Mucosa of descending colon (tissue), 3 donors: ENCODE results near the gene CENPP. TPM values are rescaled to one million over a fixed set of nuclear protein-coding genes. Genes with fewer than 3 reads are reported as not detected.

Source experiments
- ATAC-seq: fragments of 200-7000 bp; cut with Tn5 transposase; one replicate; pipeline ENCODE4 v1.9.1; 2020; ENCODE audit warnings: mild to moderate bottlenecking, moderate library complexity
- DNase-seq, 3 donors: peaks; one replicate each; pipeline ENCODE4 v3.0.0-alpha.2; 2020
- H3K36me3 ChIP-seq: fragments of 200-600 bp; one replicate; pipeline ENCODE4 v1.8.0; 2021; ENCODE audit warnings: low read depth, mild to moderate bottlenecking
- H3K4me1 ChIP-seq: fragments of 200-600 bp; one replicate; pipeline ENCODE4 v1.8.0; 2021; ENCODE audit warnings: low read depth, mild to moderate bottlenecking
- H3K4me3 ChIP-seq: fragments of 200-600 bp; one replicate; pipeline ENCODE4 v1.8.0; 2021; ENCODE audit warnings: mild to moderate bottlenecking
- H3K9me3 ChIP-seq: fragments of 200-600 bp; one replicate; pipeline ENCODE4 v1.8.0; 2021; ENCODE audit warnings: mild to moderate bottlenecking
- CTCF ChIP-seq: fragments of 200-600 bp; IDR thresholded peaks from one replicate; pipeline ENCODE4 v1.8.0; 2022; ENCODE audit warnings: antibody characterized with exemption, mild to moderate bottlenecking
- intact Hi-C, 2 donors: fragments of 100-400 bp; cut with DNase I in 1 of 2; cut with micrococcal nuclease in 1 of 2; formaldehyde crosslinking; loops; one replicate each; pipeline versions ENCODE4 v1.11.0 to v1.11.1; 2022; cut with DNase I, micrococcal nuclease
- total RNA-seq, 3 donors: library from RNA; stranded (reverse); fragmentation: NEBNext Ultra II Directional in 2 of 3; extraction: Animal tissue kit (Norgen Biotek cat#: 25700) in 2 of 3; gene quantifications; one replicate each; pipeline versions ENCODE4 v1.2.1 to v1.2.4, GENCODE V29; 2021 to 2023
- donor health status: DM: no; HTN: no; CAD: no; lungs with moderate emphysema.
- donor health status: DM: no; HTN: no; CAD: no.
- donor health status: DM: no; HTN: yes; CAD: no.

The CENPP gene
- total RNA-seq, 3 donors from 2014 or later: 2.0 to 4.9 (median 3.3) TPM

- H3K36me3 ChIP-seq: no peaks in the 10 kb centered on the region
- no peak for DNase-seq
- H3K9me3 ChIP-seq: no peaks in the 10 kb centered on the region
- no peak overlapping the region for H3K4me3 ChIP-seq
- H3K4me1 ChIP-seq: peaks cover 9% of the 10 kb centered on the region
- no peak for TF ChIP-seq CTCF
- ATAC-seq: no peak
- intact Hi-C loops: no loop called here
These were observed 338.8 kb downstream of the CENPP start for GRCh38 chr9:92664394-92665152.

DNA sequence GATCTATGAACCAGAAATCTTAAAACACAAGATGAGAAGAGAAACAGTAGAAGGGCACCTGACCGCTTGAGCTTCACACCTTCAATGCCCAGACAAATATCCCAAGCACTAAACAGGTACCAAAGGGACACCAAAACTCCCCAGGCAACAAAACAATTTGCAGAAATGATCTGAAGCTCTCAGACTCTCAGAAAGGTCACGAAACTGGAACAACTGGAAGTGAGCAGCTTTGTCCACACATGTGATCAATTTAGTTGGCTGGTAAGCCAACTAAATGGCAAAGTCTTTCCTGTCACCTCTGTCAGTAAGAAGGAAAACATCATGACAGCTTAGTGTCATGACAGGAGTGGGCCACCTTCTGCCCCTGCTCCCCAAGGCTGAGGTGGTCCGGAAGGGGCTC is 340.1 kb downstream of the CENPP start:
- no peak overlapping the region for H3K4me3 ChIP-seq
- peaks cover 10% of the 10 kb centered on the region for H3K4me1 ChIP-seq
- DNase-seq (no peak), ATAC-seq (no peak)
- H3K9me3 ChIP-seq: no peaks in the 10 kb centered on the region
- TF ChIP-seq CTCF: no peak
- intact Hi-C loops: no loop called here
- no peaks in the 10 kb centered on the region for H3K36me3 ChIP-seq

GRCh38 chr9:92666236-92666635 is 340.5 kb downstream of the CENPP start:
- Histone ChIP-seq H3K4me1 (peaks cover 14% of the 10 kb centered on the region), H3K4me3 (no peak overlapping the region), H3K36me3 (no peaks in the 10 kb centered on the region), H3K9me3 (no peaks in the 10 kb centered on the region)
- DNase-seq (no peak), ATAC-seq (no peak)
- TF ChIP-seq CTCF: no peak
- intact Hi-C loops: no loop called here

- no peak for TF ChIP-seq CTCF
- Histone ChIP-seq H3K4me3 (no peak overlapping the region), H3K9me3 (no peaks in the 10 kb centered on the region), H3K36me3 (no peaks in the 10 kb centered on the region), H3K4me1 (peaks cover 18% of the 10 kb centered on the region)
- intact Hi-C loops: no loop called here
- ATAC-seq: no peak
- no peak for DNase-seq
These were observed 341.3 kb downstream of the CENPP start for GRCh38 chr9:92666912-92667532.

DNA sequence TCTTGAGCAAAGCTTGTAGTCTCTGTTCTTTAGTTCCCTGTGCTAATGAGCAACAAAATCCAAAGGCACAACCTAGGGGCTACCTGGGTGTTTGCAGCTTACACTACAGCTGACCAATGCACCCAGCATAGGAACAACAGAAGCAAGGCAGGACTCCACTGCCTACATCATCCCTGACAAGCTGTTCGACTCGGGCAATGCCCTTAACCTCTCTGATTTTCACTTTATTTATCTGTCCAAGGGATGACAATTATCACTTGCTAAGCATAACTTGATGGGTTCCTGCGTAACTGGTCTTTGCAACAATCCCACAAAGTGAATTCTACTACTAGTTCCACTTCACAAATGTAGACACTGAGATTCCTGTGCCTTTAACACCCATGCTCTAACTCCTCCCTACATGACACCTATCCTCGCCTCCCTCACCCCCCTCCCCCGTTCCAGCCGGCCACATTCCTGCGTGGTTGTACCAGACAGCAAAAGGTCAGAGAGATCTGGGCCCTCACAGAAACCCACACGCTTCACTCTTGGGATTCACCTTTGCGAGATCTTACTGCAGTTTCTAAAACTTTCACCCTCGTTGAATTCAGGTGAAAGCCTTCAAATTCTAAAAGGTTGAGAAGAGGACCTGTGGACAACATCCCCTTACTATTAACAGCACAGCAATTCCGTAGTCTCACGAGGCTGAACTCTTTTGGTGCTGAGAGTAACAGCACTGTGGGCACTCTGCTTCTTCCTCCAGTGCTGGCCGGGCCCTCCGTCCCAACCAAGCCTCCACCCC is 343.2 kb downstream of the CENPP start:
- H3K9me3 ChIP-seq: no peaks in the 10 kb centered on the region
- no peaks in the 10 kb centered on the region for H3K36me3 ChIP-seq
- DNase-seq: peak in 2 of 3 donors; percentile 40 to 54
- intact Hi-C loops: no loop called here
- ATAC-seq: peak; percentile 37
- peaks cover 18% of the 10 kb centered on the region for H3K4me1 ChIP-seq
- no peak for TF ChIP-seq CTCF
- peak overlapping the region; percentile 73 for H3K4me3 ChIP-seq
